ENCODE measurements around the gene PKP2. TPM values are rescaled to one million over a fixed set of nuclear protein-coding genes. Genes with fewer than 3 reads are reported as not detected.

The PKP2 gene
- total RNA-seq, 6 experiments from 2014 or later: 17.2 to 54.7 (median 23.8) TPM

GRCh38 chr12:32841061-32841460 is 55.5 kb downstream of the PKP2 start:
- H3K4me3 ChIP-seq: no peak overlapping the region
- H3K36me3 ChIP-seq: peaks cover 0 to 16% (median 5%) of the 10 kb centered on the region in 4 donors
- H3K4me1 ChIP-seq: no peaks in the 10 kb centered on the region
- TF ChIP-seq POLR2A (IDR thresholded peaks at IDR 0.05) (no peak), CTCF (IDR thresholded peaks at IDR 0.05) (no peak)
- ATAC-seq (no peak), DNase-seq (no peak)
- intact Hi-C loops (cut with DNase I): no loop called here
- H3K9me3 ChIP-seq: no peaks in the 10 kb centered on the region
- H3K27me3 ChIP-seq: no peaks in the 10 kb centered on the region
- 84% methylated on average over 4 of the region's 4 CpGs for WGBS (ENCODE audit: insufficient coverage, low coverage, low lambda C conversion rate, missing lambda C conversion rate)
- H3K27ac ChIP-seq: no peak overlapping the region

- no peak for TF ChIP-seq CTCF (IDR thresholded peaks at IDR 0.05)
- no peak for TF ChIP-seq POLR2A (IDR thresholded peaks at IDR 0.05)
- H3K9me3 ChIP-seq: no peaks in the 10 kb centered on the region
- no peak overlapping the region for H3K4me3 ChIP-seq
- H3K36me3 ChIP-seq: peaks cover 0 to 16% (median 5%) of the 10 kb centered on the region in 4 donors
- WGBS (ENCODE audit: insufficient coverage, low coverage, low lambda C conversion rate, missing lambda C conversion rate): 86% methylated on average over 3 of the region's 4 CpGs
- H3K4me1 ChIP-seq: no peaks in the 10 kb centered on the region
- no peak for DNase-seq
- no peak for ATAC-seq
- no peak overlapping the region for H3K27ac ChIP-seq
- intact Hi-C loops (cut with DNase I): no loop called here
- H3K27me3 ChIP-seq: no peaks in the 10 kb centered on the region
These were observed 56.7 kb downstream of the PKP2 start for GRCh38 chr12:32839828-32840227.

- ATAC-seq (no peak), DNase-seq (no peak)
- TF ChIP-seq POLR2A (IDR thresholded peaks at IDR 0.05) (no peak), CTCF (IDR thresholded peaks at IDR 0.05) (no peak)
- Histone ChIP-seq H3K27ac (no peak overlapping the region), H3K27me3 (no peaks in the 10 kb centered on the region), H3K4me3 (no peak overlapping the region), H3K9me3 (no peaks in the 10 kb centered on the region), H3K4me1 (no peaks in the 10 kb centered on the region), H3K36me3 (peaks cover 0 to 16% (median 5%) of the 10 kb centered on the region in 4 donors)
- intact Hi-C loops (cut with DNase I): no loop called here
- 88% methylated on average over 5 of the region's 5 CpGs for WGBS (ENCODE audit: insufficient coverage, low coverage, low lambda C conversion rate, missing lambda C conversion rate)
These were observed 58.6 kb downstream of the PKP2 start for GRCh38 chr12:32837974-32838373.

- H3K4me1 ChIP-seq: no peaks in the 10 kb centered on the region
- DNase-seq: no peak
- no peak overlapping the region for H3K27ac ChIP-seq
- no peak overlapping the region for H3K4me3 ChIP-seq
- no peaks in the 10 kb centered on the region for H3K27me3 ChIP-seq
- TF ChIP-seq POLR2A (IDR thresholded peaks at IDR 0.05) (no peak), CTCF (IDR thresholded peaks at IDR 0.05) (no peak)
- H3K9me3 ChIP-seq: no peaks in the 10 kb centered on the region
- ATAC-seq: no peak
- 71% methylated on average over 3 of the region's 3 CpGs for WGBS (ENCODE audit: insufficient coverage, low coverage, low lambda C conversion rate, missing lambda C conversion rate)
- peaks cover 0 to 16% (median 5%) of the 10 kb centered on the region in 4 donors for H3K36me3 ChIP-seq
- intact Hi-C loops (cut with DNase I): no loop called here
These were observed 59.9 kb downstream of the PKP2 start for GRCh38 chr12:32836710-32837109.

- intact Hi-C loops (cut with DNase I): no loop called here
- Histone ChIP-seq H3K9me3 (no peaks in the 10 kb centered on the region), H3K4me3 (no peak overlapping the region), H3K27ac (no peak overlapping the region), H3K27me3 (no peaks in the 10 kb centered on the region), H3K36me3 (peaks cover 0 to 5% (median under 1%) of the 10 kb centered on the region in 4 donors), H3K4me1 (no peaks in the 10 kb centered on the region)
- DNase-seq (no peak), ATAC-seq (no peak)
- TF ChIP-seq CTCF (IDR thresholded peaks at IDR 0.05) (no peak), POLR2A (IDR thresholded peaks at IDR 0.05) (no peak)
- 84% methylated on average over 2 of the region's 2 CpGs for WGBS (ENCODE audit: insufficient coverage, low coverage, low lambda C conversion rate, missing lambda C conversion rate)
These were observed 62.5 kb downstream of the PKP2 start for GRCh38 chr12:32834122-32834521.
